SK-N-SH treated with all-trans-retinoic acid at 6 μM for 48 hours (cell line): Measurements from ENCODE around the gene TBCD.

ENCODE experiments used
- ATAC-seq: fragments of 200-7000 bp; cut with Tn5 transposase; 3 replicates; pipeline ENCODE4 v1.9.1; 2020; ENCODE audit warnings: mild to moderate bottlenecking, moderate library complexity
- ARNTL ChIP-seq: fragments of 450-650 bp; formaldehyde crosslinking; IDR thresholded peaks from 2 replicates; pipeline ENCODE4 v1.5.0; 2020; ENCODE audit warnings: low read depth, mild to moderate bottlenecking, moderate library complexity, borderline replicate concordance
- BACH2 ChIP-seq: fragments of 250-450 bp; sonication (Bioruptor Pico); IDR thresholded peaks from 2 replicates; pipeline ENCODE4 v1.9.0; 2021; ENCODE audit warnings: mild to moderate bottlenecking, borderline replicate concordance
- CSDC2 ChIP-seq: fragments of 250-450 bp; sonication (Bioruptor Pico); IDR thresholded peaks from 2 replicates; pipeline ENCODE4 v1.5.0; 2020; ENCODE audit warnings: mild to moderate bottlenecking, moderate library complexity
- CSRNP3 ChIP-seq: fragments of 250-450 bp; sonication (Bioruptor Pico); IDR thresholded peaks from 2 replicates; pipeline ENCODE4 v1.5.1; 2021; ENCODE audit warnings: mild to moderate bottlenecking, moderate library complexity
- ESRRG ChIP-seq: fragments of 250-450 bp; sonication (Bioruptor Pico); IDR thresholded peaks from 2 replicates; pipeline ENCODE4 v1.6.1; 2021; ENCODE audit warnings: mild to moderate bottlenecking
- GLIS3 ChIP-seq: fragments of 250-450 bp; sonication (Bioruptor Pico); IDR thresholded peaks from 2 replicates; pipeline ENCODE4 v1.5.0; 2020; ENCODE audit warnings: mild to moderate bottlenecking, moderate library complexity
- ISL1 ChIP-seq: fragments of 250-450 bp; sonication (Bioruptor Pico); IDR thresholded peaks from 2 replicates; pipeline ENCODE4 v2.1.2; 2022; ENCODE audit warnings: mild to moderate bottlenecking, moderate library complexity
- OSR1 ChIP-seq: fragments of 250-450 bp; sonication (Bioruptor Pico); IDR thresholded peaks from 2 replicates; pipeline ENCODE4 v1.8.0; 2022; ENCODE audit warnings: moderate library complexity, mild to moderate bottlenecking, inconsistent platforms
- PATZ1 ChIP-seq: fragments of 250-450 bp; sonication (Bioruptor Pico); IDR thresholded peaks from 2 replicates; pipeline ENCODE4 v1.8.0; 2020; ENCODE audit warnings: mild to moderate bottlenecking, moderate library complexity, borderline replicate concordance
- PPARA ChIP-seq: fragments of 250-450 bp; sonication (Bioruptor Pico); IDR thresholded peaks from 2 replicates; pipeline ENCODE4 v1.5.0; 2020; ENCODE audit warnings: mild to moderate bottlenecking, borderline replicate concordance
- RARB ChIP-seq: fragments of 250-450 bp; sonication (Bioruptor Pico); IDR thresholded peaks from 2 replicates; pipeline ENCODE4 v1.8.0; 2021; ENCODE audit warnings: mild to moderate bottlenecking, moderate library complexity
- SNAI2 ChIP-seq: fragments of 250-450 bp; sonication (Bioruptor Pico); IDR thresholded peaks from 2 replicates; pipeline ENCODE4 v1.5.0; 2020; ENCODE audit warnings: mild to moderate bottlenecking, moderate library complexity
- TCF4 ChIP-seq: fragments of 250-450 bp; sonication (Bioruptor Pico); IDR thresholded peaks from 2 replicates; pipeline ENCODE4 v1.8.0; 2021; ENCODE audit warnings: mild to moderate bottlenecking, moderate library complexity, borderline replicate concordance
- TSHZ2 ChIP-seq: fragments of 250-450 bp; sonication (Bioruptor Pico); IDR thresholded peaks from 2 replicates; pipeline ENCODE4 v1.5.0; 2020; ENCODE audit warnings: mild to moderate bottlenecking, moderate library complexity
- ZFP3 ChIP-seq: fragments of 250-450 bp; sonication (Bioruptor Pico); IDR thresholded peaks from 2 replicates; pipeline ENCODE4 v1.5.0; 2020; ENCODE audit warnings: mild to moderate bottlenecking, moderate library complexity
- ZFP30 ChIP-seq: fragments of 450-650 bp; formaldehyde crosslinking; IDR thresholded peaks from 2 replicates; pipeline ENCODE4 v1.5.0; 2022; ENCODE audit warnings: mild to moderate bottlenecking, moderate library complexity
- ZNF565 ChIP-seq: fragments of 450-650 bp; formaldehyde crosslinking; conservative IDR thresholded peaks from 2 replicates; pipeline ENCODE4 v1.5.0; 2020; ENCODE audit warnings: low read depth, mild to moderate bottlenecking, moderate library complexity
- ZNF70 ChIP-seq: fragments of 450-650 bp; formaldehyde crosslinking; IDR thresholded peaks from 2 replicates; pipeline ENCODE4 v1.5.0; 2020; ENCODE audit warnings: mild to moderate bottlenecking, moderate library complexity
- ZNF8 ChIP-seq: fragments of 450-650 bp; formaldehyde crosslinking; IDR thresholded peaks from 2 replicates; pipeline ENCODE4 v1.5.0; 2020; ENCODE audit warnings: mild to moderate bottlenecking, moderate library complexity
- TF ChIP-seq, protein P1 (sequence below): fragments of 250-450 bp; sonication (Bioruptor Pico); IDR thresholded peaks from 2 replicates; pipeline ENCODE4 v1.8.0; 2021; ENCODE audit warnings: low read depth, mild to moderate bottlenecking, moderate library complexity, borderline replicate concordance

TBCD gene

GRCh38 chr17:82873521-82873920, 121.7 kb downstream of the TBCD start:
- ATAC-seq, result no peak
- TF ChIP-seq CSDC2 (CRISPR knock-in tag) (no peak), RARB (no peak), SNAI2 (CRISPR knock-in tag) (no peak), BACH2 (no peak), OSR1 (CRISPR knock-in tag) (no peak), PPARA (CRISPR knock-in tag) (no peak)

GRCh38 chr17:82874011-82874835, 122.4 kb downstream of the TBCD start:
- TF ChIP-seq ISL1, result no peak
- TF ChIP-seq ZFP30, result no peak
- TF ChIP-seq ARNTL (CRISPR knock-in tag), result no peak
- TF ChIP-seq ESRRG (CRISPR knock-in tag), result no peak
- no peak for ATAC-seq

DNA sequence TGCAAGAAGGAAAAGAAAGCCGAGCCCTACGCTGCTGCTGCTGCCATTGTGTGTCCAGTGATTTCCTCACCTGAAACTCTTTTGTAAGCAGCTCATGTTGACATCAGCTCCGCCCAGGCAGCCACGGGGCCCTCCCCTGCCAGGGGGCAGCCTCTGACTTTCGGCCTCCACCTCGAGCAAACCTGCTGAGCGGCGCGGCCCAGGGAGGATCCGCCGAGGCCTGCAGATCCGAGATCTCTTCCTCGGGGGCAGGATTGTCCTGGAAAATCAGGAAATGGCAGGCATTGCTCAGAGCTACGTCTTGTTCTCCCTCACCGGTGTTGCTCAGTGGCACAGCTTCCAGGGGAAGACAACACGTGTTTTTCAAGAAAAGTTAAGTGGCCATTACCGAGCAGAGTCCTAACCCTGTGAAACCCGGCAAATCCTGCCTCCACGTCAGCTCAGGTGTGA, 123.6 kb downstream of the TBCD start:
- TF ChIP-seq GLIS3 (CRISPR knock-in tag) (no peak), ISL1 (no peak), TSHZ2 (CRISPR knock-in tag) (no peak), RARB (no peak), ZNF70 (CRISPR knock-in tag) (no peak), ZNF565 (CRISPR knock-in tag) (no peak)
- ATAC-seq, result no peak

DNA sequence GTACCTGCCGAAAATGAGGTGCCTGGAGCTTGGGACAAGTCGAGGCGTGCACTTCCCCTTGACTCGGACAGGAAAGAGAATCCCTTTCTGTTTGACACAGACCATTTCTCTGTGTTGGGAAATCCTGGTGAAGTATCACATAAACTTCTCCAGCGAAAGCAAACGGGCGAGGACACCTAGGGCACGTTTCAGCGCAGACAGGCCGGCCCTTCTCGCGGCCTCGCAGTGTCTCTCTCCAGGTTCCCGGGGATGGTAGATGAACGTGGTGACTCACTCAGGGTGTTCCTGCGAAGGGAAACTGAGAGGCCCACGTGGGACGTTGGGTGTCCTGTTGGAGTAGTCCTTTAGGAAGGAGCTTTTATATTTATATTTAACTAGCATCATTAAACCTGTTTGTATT, 124.3 kb downstream of the TBCD start:
- TF ChIP-seq BACH2 (no peak), RARB (no peak), ZNF565 (CRISPR knock-in tag) (no peak), ARNTL (CRISPR knock-in tag) (no peak), PATZ1 (no peak), GLIS3 (CRISPR knock-in tag) (no peak), TCF4 (CRISPR knock-in tag) (no peak), ZNF8 (CRISPR knock-in tag) (no peak), CSRNP3 (CRISPR knock-in tag) (no peak), CSDC2 (CRISPR knock-in tag) (no peak), TSHZ2 (CRISPR knock-in tag) (no peak), ZFP3 (CRISPR knock-in tag) (no peak), PPARA (CRISPR knock-in tag) (no peak), ISL1 (no peak)
- TF ChIP-seq, protein P1, sequence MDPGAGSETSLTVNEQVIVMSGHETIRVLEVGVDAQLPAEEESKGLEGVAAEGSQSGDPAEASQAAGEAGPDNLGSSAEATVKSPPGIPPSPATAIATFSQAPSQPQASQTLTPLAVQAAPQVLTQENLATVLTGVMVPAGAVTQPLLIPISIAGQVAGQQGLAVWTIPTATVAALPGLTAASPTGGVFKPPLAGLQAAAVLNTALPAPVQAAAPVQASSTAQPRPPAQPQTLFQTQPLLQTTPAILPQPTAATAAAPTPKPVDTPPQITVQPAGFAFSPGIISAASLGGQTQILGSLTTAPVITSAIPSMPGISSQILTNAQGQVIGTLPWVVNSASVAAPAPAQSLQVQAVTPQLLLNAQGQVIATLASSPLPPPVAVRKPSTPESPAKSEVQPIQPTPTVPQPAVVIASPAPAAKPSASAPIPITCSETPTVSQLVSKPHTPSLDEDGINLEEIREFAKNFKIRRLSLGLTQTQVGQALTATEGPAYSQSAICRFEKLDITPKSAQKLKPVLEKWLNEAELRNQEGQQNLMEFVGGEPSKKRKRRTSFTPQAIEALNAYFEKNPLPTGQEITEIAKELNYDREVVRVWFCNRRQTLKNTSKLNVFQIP, result no peak
- ATAC-seq, result no peak
